Left lung (tissue), 10 donors: ENCODE measurements around the gene CABP4. TPM values are rescaled to one million over a fixed set of nuclear protein-coding genes. Genes with fewer than 3 reads are reported as not detected.

Experiments used
- ATAC-seq: fragments of 200-7000 bp; cut with Tn5 transposase; one replicate; pipeline ENCODE4 v1.9.1; 2020; ENCODE audit warnings: moderate library complexity
- DNase-seq, 4 donors: peaks; one replicate each; pipeline ENCODE4 v3.0.0-alpha.2; 2013 to 2020
- H3K27ac ChIP-seq, 2 donors: fragments of 200-600 bp; sonication (generic) in 1 of 2; one replicate each; pipeline versions ENCODE4 v1.5.0 to v1.8.0; 2020 to 2021
- H3K27me3 ChIP-seq, 2 donors: fragments of 200-600 bp; sonication (generic) in 1 of 2; one replicate each; pipeline versions ENCODE4 v1.5.0 to v1.8.0; 2020 to 2021
- H3K36me3 ChIP-seq, 2 donors: fragments of 200-600 bp; sonication (generic) in 1 of 2; one replicate each; pipeline versions ENCODE4 v1.5.0 to v1.8.0; 2020 to 2021
- H3K4me1 ChIP-seq, 2 donors: fragments of 200-600 bp; one replicate each; pipeline ENCODE4 v1.8.0; 2021
- H3K4me3 ChIP-seq, 2 donors: fragments of 200-600 bp; sonication (generic) in 1 of 2; one replicate each; pipeline versions ENCODE4 v1.5.0 to v1.8.0; 2020 to 2021; ENCODE audit warnings: mild to moderate bottlenecking in 1 of 2
- H3K9me3 ChIP-seq, 2 donors: fragments of 200-600 bp; sonication (generic) in 1 of 2; one replicate each; pipeline versions ENCODE4 v1.5.0 to v1.8.0; 2020 to 2021
- intact Hi-C, 2 donors: fragments of 100-400 bp; cut with DNase I; formaldehyde crosslinking; loops; one replicate each; pipeline versions ENCODE4 v1.11.2 to v1.14.2; 2022
- polyA plus RNA-seq, 6 donors: library from polyadenylated mRNA; unstranded; fragments of 120-200 nt; gene quantifications; one replicate each; pipeline ENCODE4 v1.2.1, GENCODE V29; 2013; ENCODE audit not compliant: insufficient read length in 6 of 6
- total RNA-seq, 2 donors: library from RNA; stranded (reverse); fragmentation: NEBNext Ultra II Directional; extraction: Animal tissue kit (Norgen Biotek cat#: 25700); gene quantifications; one replicate each; pipeline ENCODE4 v1.2.1, GENCODE V29; 2021
- TF ChIP-seq, protein P1 (sequence below), 2 donors: fragments of 200-600 bp; sonication (generic) in 1 of 2; IDR thresholded peaks; one replicate each; pipeline versions ENCODE4 v1.5.0 to v1.8.0; 2021; ENCODE audit warnings: antibody characterized with exemption in 2 of 2
- donor health status: DM: no; HTN: yes; CAD: no.
- donor health status: DM: no; HTN: no; CAD: no.

Gene CABP4
- total and polyA plus RNA-seq, 8 donors, result 1.4 to 2.8 (median 2.2) TPM

DNA sequence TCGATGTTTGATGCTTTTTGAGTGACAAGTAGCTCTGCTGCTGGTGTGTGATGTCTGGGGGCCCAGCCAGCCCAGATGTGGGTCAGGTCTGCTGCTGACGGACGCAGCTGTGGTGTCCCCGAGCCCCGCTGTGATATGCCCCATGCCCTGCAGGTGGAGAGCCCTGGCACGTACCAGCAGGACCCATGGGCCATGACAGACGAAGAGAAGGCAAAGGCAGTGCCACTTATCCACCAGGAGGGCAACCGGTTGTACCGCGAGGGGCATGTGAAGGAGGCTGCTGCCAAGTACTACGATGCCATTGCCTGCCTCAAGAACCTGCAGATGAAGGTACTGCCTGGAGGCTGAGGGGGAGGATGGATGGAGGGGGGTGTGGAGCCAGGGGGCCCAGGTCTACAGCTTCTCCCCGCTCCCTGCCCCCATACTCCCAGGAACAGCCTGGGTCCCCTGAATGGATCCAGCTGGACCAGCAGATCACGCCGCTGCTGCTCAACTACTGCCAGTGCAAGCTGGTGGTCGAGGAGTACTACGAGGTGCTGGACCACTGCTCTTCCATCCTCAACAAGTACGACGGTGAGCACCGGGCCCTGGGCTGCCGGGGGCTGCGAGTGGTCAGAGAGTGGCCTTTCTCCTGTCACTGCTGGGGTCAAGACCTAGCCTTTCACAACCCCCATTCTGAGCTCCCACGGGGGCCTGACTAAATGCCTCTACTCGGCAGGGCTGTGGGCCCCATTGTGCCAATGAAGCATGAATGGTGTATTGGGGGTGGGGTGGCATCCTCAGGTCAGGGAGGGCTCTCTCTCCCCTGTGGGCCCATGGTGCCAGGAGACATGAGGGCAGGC is 35.0 kb downstream of the CABP4 start:
- TF ChIP-seq, protein P1, sequence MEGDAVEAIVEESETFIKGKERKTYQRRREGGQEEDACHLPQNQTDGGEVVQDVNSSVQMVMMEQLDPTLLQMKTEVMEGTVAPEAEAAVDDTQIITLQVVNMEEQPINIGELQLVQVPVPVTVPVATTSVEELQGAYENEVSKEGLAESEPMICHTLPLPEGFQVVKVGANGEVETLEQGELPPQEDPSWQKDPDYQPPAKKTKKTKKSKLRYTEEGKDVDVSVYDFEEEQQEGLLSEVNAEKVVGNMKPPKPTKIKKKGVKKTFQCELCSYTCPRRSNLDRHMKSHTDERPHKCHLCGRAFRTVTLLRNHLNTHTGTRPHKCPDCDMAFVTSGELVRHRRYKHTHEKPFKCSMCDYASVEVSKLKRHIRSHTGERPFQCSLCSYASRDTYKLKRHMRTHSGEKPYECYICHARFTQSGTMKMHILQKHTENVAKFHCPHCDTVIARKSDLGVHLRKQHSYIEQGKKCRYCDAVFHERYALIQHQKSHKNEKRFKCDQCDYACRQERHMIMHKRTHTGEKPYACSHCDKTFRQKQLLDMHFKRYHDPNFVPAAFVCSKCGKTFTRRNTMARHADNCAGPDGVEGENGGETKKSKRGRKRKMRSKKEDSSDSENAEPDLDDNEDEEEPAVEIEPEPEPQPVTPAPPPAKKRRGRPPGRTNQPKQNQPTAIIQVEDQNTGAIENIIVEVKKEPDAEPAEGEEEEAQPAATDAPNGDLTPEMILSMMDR (IDR thresholded peaks at IDR 0.05), result no peak
- DNase-seq, result peak in 1 of 4 donors; percentile 61
- Histone ChIP-seq H3K27ac (no peak overlapping the region), H3K27me3 (no peaks in the 10 kb centered on the region), H3K4me3 (no peak overlapping the region), H3K9me3 (no peaks in the 10 kb centered on the region), H3K36me3 (peaks cover 0 to 82% of the 10 kb centered on the region in 2 donors), H3K4me1 (peaks cover 2 to 19% of the 10 kb centered on the region in 2 donors)
- intact Hi-C loops, result no loop called here
- ATAC-seq, result no peak

DNA sequence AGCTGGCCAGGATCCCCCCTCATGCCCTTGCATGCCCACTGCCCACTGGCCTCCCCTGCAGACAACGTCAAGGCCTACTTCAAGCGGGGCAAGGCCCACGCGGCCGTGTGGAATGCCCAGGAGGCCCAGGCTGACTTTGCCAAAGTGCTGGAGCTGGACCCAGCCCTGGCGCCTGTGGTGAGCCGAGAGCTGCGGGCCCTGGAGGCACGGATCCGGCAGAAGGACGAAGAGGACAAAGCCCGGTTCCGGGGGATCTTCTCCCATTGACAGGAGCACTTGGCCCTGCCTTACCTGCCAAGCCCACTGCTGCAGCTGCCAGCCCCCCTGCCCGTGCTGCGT is 35.5 kb downstream of the CABP4 start:
- no peak overlapping the region for H3K4me3 ChIP-seq
- no peaks in the 10 kb centered on the region for H3K27me3 ChIP-seq
- H3K4me1 ChIP-seq, result peaks cover 0 to 13% of the 10 kb centered on the region in 2 donors
- H3K36me3 ChIP-seq, result peaks cover 0 to 88% of the 10 kb centered on the region in 2 donors
- intact Hi-C loops, result no loop called here
- ATAC-seq (no peak), DNase-seq (peak in 1 of 4 donors; percentile 72)
- H3K9me3 ChIP-seq, result no peaks in the 10 kb centered on the region
- H3K27ac ChIP-seq, result no peak overlapping the region
- TF ChIP-seq, protein P1 (IDR thresholded peaks at IDR 0.05), result no peak

DNA sequence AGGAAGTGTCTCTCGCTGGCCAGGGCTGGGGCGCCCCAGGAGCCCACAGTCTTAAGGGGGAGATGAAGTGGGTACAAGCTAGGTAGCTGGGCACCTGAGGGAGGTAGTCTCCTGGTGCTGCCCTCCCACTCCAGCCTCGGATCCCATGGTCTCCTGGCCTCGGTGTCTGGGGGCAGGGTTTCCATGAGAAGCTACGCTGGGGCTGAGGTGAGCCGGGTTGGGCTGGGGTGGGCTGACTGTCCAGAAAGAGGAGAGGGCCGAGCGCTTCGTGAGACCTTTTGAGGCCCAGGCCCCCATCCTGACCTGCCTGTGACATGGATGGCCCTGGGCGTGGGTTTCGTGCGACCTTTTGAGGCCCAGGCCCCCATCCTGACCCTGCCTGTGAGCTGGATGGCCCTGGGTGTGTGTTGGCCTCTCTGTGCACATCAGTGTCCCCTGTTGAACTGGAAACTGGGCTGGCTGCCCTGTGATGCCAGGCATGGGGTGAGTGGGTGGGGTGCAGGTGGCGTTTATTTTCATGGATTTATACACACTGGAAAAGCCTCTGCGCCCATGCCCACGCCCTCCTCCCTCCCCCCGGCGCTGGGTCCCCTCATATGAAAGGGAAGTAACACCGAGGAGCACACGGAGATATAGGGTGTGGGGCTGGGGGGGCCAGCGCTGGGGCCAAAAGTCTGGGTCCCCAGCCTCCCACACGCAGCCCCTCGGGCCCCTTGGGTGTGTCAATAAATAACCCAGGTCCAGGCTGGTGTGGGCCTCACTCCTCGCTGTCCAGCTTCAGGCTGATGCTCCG is 36.3 kb downstream of the CABP4 start:
- TF ChIP-seq, protein P1 (IDR thresholded peaks at IDR 0.05), result no peak
- Histone ChIP-seq H3K4me1 (peaks cover 0 to 5% of the 10 kb centered on the region in 2 donors), H3K4me3 (no peak overlapping the region), H3K27ac (no peak overlapping the region), H3K36me3 (peaks cover 0 to 96% of the 10 kb centered on the region in 2 donors), H3K9me3 (no peaks in the 10 kb centered on the region), H3K27me3 (no peaks in the 10 kb centered on the region)
- DNase-seq (peak in 1 of 4 donors; percentile 64), ATAC-seq (no peak)
- intact Hi-C loops, result no loop called here

DNA sequence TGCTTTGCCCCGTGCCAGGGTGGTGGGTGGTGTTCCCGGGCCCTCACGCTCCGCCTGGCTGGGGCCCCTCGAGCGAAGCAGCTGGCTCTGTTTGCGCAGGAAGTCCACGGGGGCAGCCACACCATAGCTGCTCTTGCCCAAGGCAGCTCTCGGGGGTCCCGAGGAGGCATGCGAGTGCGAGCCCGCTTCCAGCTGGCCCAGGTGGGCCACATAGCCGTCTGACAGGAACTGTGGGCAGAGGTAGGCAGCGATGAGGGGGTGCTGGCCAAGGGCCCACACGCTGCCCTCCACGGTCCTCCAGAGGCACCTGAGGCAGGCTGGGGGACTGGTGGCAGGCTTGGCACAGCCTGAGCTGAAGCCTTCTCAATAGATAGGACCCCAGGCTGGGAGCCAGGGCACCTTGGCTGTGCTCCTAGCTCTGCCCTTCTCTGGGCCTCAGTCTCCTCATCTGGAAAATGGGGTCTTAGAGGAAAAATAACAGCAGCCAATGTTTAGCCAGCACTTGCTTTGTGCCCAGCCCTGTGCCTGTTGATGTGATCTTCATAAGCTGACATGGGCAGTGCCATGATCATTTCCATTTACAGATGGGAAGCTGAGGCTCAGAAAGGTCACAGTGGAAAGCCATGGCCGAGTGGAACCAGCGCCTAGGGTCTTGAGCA is 37.0 kb downstream of the CABP4 start:
- ATAC-seq (no peak), DNase-seq (peak in 1 of 4 donors; percentile 57)
- TF ChIP-seq, protein P1 (IDR thresholded peaks at IDR 0.05), result no peak
- Histone ChIP-seq H3K4me1 (no peaks in the 10 kb centered on the region), H3K4me3 (no peak overlapping the region), H3K36me3 (peaks cover 0 to 97% of the 10 kb centered on the region in 2 donors), H3K27me3 (no peaks in the 10 kb centered on the region), H3K27ac (no peak overlapping the region), H3K9me3 (no peaks in the 10 kb centered on the region)
- intact Hi-C loops, result no loop called here
